GM21526 (cell line): ENCODE results near the gene NOS1AP.

ENCODE experiments used
- ATAC-seq: cut with Tn5 transposase; IDR thresholded peaks from one replicate; pipeline ENCODE4 v1.9.1; 2021; ENCODE audit warnings: moderate library complexity; ENCODE audit not compliant: unreplicated experiment, low FRiP score

The NOS1AP gene

GRCh38 chr1:162134646-162135045 lies 65.2 kb downstream of the NOS1AP start:
- ATAC-seq = no peak

GRCh38 chr1:162135271-162135775 lies 65.8 kb downstream of the NOS1AP start:
- no peak for ATAC-seq

- ATAC-seq = no peak
These were observed 67.3 kb downstream of the NOS1AP start for GRCh38 chr1:162136760-162137159.

- ATAC-seq = no peak
These were observed 67.9 kb downstream of the NOS1AP start for GRCh38 chr1:162137179-162137960.

GRCh38 chr1:162138112-162138511 lies 68.6 kb downstream of the NOS1AP start:
- no peak for ATAC-seq

GRCh38 chr1:162138599-162139181 lies 69.2 kb downstream of the NOS1AP start:
- no peak for ATAC-seq

- no peak for ATAC-seq
These were observed 69.7 kb downstream of the NOS1AP start for GRCh38 chr1:162139211-162139610.

- ATAC-seq = no peak
These were observed 72.0 kb downstream of the NOS1AP start for GRCh38 chr1:162141281-162142054.

- ATAC-seq = no peak
These were observed 73.5 kb downstream of the NOS1AP start for GRCh38 chr1:162142968-162143367.

GRCh38 chr1:162144268-162144667 lies 74.8 kb downstream of the NOS1AP start:
- no peak for ATAC-seq

GRCh38 chr1:162144853-162145252 lies 75.4 kb downstream of the NOS1AP start:
- ATAC-seq = no peak

- ATAC-seq = no peak
These were observed 75.9 kb downstream of the NOS1AP start for GRCh38 chr1:162145280-162145965.

- ATAC-seq = no peak
These were observed 76.6 kb downstream of the NOS1AP start for GRCh38 chr1:162145966-162146696.

GRCh38 chr1:162147760-162148159 lies 78.3 kb downstream of the NOS1AP start:
- no peak for ATAC-seq

- no peak for ATAC-seq
These were observed 80.6 kb downstream of the NOS1AP start for GRCh38 chr1:162150112-162150511.

GRCh38 chr1:162151900-162152829 lies 82.7 kb downstream of the NOS1AP start:
- no peak for ATAC-seq

- no peak for ATAC-seq
These were observed 83.9 kb downstream of the NOS1AP start for GRCh38 chr1:162153374-162153773.

GRCh38 chr1:162157469-162157868 lies 88.0 kb downstream of the NOS1AP start:
- no peak for ATAC-seq
